Transverse colon (tissue), 4 donors: ENCODE measurements around the gene INTS11. TPM values are rescaled to one million over a fixed set of nuclear protein-coding genes. Genes with fewer than 3 reads are reported as not detected.
A peak's percentile ranks its signal among the peaks of the same experiment; 100 is the strongest.

Experiments used
- DNase-seq: peaks from one replicate; pipeline ENCODE4 v3.0.0-alpha.2; 2019
- H3K27ac ChIP-seq, 4 donors: fragments of 200-600 bp; sonication (generic); 2 replicates each; pipeline ENCODE4 v1.5.1; 2016 to 2018; ENCODE audit warnings: inconsistent platforms in 4 of 4
- H3K27me3 ChIP-seq: fragments of 200-600 bp; sonication (generic); 2 replicates; pipeline ENCODE4 v1.5.1; 2017; ENCODE audit warnings: inconsistent platforms
- H3K36me3 ChIP-seq, 4 donors: fragments of 200-600 bp; sonication (generic); 2 replicates each; pipeline ENCODE4 v1.5.1; 2017 to 2019; ENCODE audit warnings: inconsistent platforms in 4 of 4
- H3K4me1 ChIP-seq, 4 donors: fragments of 200-600 bp; sonication (generic); 2 replicates each; pipeline ENCODE4 v1.5.1; 2017 to 2020; ENCODE audit warnings: inconsistent platforms in 4 of 4
- H3K4me3 ChIP-seq, 4 donors: fragments of 200-600 bp; sonication (generic); 1 replicate in 1 of 4; 2 replicates in 3 of 4; pipeline versions ENCODE4 v1.5.1 to v1.6.1; 2017 to 2019; ENCODE audit warnings: inconsistent platforms in 4 of 4
- H3K9me3 ChIP-seq, 2 donors: fragments of 200-600 bp; sonication (generic); 2 replicates each; pipeline ENCODE4 v1.5.1; 2017 to 2019; ENCODE audit warnings: inconsistent platforms in 2 of 2
- EP300 ChIP-seq: sonication (generic); formaldehyde crosslinking; IDR thresholded peaks from one replicate; pipeline ENCODE4 v1.6.1; 2017; ENCODE audit warnings: antibody characterized with exemption, low read depth
- POLR2A ChIP-seq: fragments of 450-650 bp; IDR thresholded peaks from one replicate; pipeline ENCODE4 v1.6.1; 2016; ENCODE audit warnings: antibody characterized with exemption, mild to moderate bottlenecking, moderate library complexity
- POLR2AphosphoS5 ChIP-seq, 3 donors: sonication (generic); formaldehyde crosslinking; IDR thresholded peaks; one replicate each; pipeline ENCODE4 v1.6.1; 2016; ENCODE audit warnings: antibody characterized with exemption in 3 of 3
- WGBS, 2 donors: methylation state at CpG; one replicate each; pipeline ENCODE4 v1.1.5; 2018; ENCODE audit warnings: low coverage in 1 of 2; 5-methylcytosine and 5-hydroxymethylcytosine counted together
- in situ Hi-C, 4 donors: fragments of 200-750 bp; cut with MboI; loops; one replicate each; pipeline versions ENCODE4 v1.15.0 to v1.15.1; 2017; ENCODE audit warnings: low sequenced_read_pairs in 3 of 4, low pct_ligation_motif_present in 1 of 4, low pct_unique_long_range_greater_than_20kb in 1 of 4
- intact Hi-C: fragments of 100-400 bp; cut with DNase I; formaldehyde crosslinking; loops from one replicate; pipeline ENCODE4 v1.15.1; 2023; ENCODE audit warnings: low total_unique reads
- total RNA-seq, 4 donors: library from RNA; depleted of rRNA; stranded (reverse); fragments of >200 nt; gene quantifications; one replicate each; pipeline ENCODE4 v1.1.0, GENCODE V29; 2016
- TF ChIP-seq, protein P1 (sequence below), 5 experiments: fragments of 200-600 bp in 3 of 5; fragments of 450-650 bp in 2 of 5; sonication (generic) in 3 of 5; IDR thresholded peaks; 1 replicate in 2 of 5; 2 replicates in 3 of 5; pipeline ENCODE4 v1.5.1; 2016 to 2017; ENCODE audit warnings: antibody characterized with exemption in 5 of 5, inconsistent platforms in 3 of 5, mild to moderate bottlenecking in 2 of 5, moderate library complexity in 1 of 5

The INTS11 gene
- total RNA-seq, 4 donors from 2014 or later = 118 to 424 (median 140) TPM

DNA sequence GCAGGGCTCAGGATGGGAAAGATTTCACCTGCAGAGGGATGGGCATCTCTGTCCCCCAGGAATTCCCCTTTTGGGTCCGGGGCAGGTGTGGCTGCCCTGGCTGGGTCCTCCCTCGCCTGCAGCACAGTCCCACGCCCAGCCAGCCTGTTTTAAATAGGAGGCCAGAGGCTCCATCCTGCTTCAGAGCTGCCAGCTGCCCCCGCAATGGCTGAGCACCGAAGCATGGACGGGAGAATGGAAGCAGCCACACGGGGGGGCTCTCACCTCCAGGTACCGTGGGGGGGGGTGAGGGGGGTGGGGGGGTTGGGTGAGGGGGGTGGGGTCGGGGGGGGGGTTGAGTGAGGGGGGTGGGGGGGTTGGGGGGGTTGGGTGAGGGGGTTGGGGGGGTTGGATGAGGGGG is 40.6 kb downstream of the INTS11 start:
- intact Hi-C loops (no loop called here), in situ Hi-C loops (no loop called here)
- no peak overlapping the region for H3K4me3 ChIP-seq
- no peaks in the 10 kb centered on the region for H3K36me3 ChIP-seq
- no peak overlapping the region for H3K27ac ChIP-seq
- H3K27me3 ChIP-seq = peaks cover 33% of the 10 kb centered on the region
- WGBS, 2 donors = no CpG with 5 or more reads among the region's 9 CpGs
- no peaks in the 10 kb centered on the region for H3K9me3 ChIP-seq
- TF ChIP-seq EP300 = no peak
- DNase-seq = peak; percentile 8
- H3K4me1 ChIP-seq = peaks cover 8 to 24% (median 11%) of the 10 kb centered on the region in 4 donors

GRCh38 chr1:1282998-1283397 is 41.5 kb downstream of the INTS11 start:
- no peak for DNase-seq
- H3K9me3 ChIP-seq = no peaks in the 10 kb centered on the region

DNA sequence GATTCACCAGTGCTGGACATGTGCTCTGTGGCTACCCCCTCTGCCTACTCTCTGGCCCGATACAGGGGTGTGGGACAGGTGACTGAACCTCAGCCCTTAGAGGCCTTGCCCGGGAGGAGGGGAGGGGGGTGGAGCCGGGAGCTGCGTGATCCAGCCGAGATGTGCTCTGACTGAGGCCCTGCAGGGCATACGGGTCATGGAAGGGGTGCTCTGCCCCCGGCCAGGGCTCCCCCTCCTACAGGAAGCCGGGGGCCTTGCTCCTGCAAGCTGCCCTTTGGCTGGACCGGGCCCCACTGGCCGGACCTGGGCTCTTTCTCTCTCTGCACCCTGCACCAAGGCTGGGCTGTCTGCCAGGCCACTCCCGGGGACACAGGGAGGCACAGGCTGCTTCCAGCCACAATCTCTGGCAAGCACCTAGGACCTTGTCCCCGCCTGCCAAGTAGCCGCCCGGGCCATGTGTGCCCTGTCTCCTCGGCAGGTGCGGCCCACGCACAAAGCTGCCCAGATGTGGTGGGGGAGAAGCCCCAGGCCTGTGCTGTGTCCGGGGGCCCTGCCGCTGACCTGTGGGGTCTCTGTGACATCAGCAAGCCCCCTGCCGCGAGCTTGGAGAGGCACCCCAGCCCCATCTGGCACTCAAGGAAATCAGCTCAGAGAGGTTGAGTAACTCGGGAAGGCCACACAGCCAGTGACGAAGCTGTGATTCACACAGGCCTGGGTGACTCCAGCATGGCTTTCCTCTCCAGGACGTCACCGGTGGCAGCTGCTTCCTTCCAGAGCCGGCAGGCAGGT is 42.7 kb downstream of the INTS11 start:
- H3K9me3 ChIP-seq = no peaks in the 10 kb centered on the region
- peak in 2 of 3 donors; percentile 32 to 33 for TF ChIP-seq POLR2AphosphoS5 (IDR thresholded peaks at IDR 0.05)
- peak; percentile 45 for TF ChIP-seq POLR2A
- no peak for TF ChIP-seq EP300
- TF ChIP-seq, protein P1, sequence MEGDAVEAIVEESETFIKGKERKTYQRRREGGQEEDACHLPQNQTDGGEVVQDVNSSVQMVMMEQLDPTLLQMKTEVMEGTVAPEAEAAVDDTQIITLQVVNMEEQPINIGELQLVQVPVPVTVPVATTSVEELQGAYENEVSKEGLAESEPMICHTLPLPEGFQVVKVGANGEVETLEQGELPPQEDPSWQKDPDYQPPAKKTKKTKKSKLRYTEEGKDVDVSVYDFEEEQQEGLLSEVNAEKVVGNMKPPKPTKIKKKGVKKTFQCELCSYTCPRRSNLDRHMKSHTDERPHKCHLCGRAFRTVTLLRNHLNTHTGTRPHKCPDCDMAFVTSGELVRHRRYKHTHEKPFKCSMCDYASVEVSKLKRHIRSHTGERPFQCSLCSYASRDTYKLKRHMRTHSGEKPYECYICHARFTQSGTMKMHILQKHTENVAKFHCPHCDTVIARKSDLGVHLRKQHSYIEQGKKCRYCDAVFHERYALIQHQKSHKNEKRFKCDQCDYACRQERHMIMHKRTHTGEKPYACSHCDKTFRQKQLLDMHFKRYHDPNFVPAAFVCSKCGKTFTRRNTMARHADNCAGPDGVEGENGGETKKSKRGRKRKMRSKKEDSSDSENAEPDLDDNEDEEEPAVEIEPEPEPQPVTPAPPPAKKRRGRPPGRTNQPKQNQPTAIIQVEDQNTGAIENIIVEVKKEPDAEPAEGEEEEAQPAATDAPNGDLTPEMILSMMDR (IDR thresholded peaks at IDR 0.05) = no peak
- no peaks in the 10 kb centered on the region for H3K36me3 ChIP-seq
- H3K4me1 ChIP-seq = peaks cover 8 to 24% (median 11%) of the 10 kb centered on the region in 4 donors
- peak overlapping the region in 1 of 4 donors; percentile 8 for H3K4me3 ChIP-seq
- DNase-seq = peak; percentile 92
- peaks cover 20% of the 10 kb centered on the region for H3K27me3 ChIP-seq
- 39% methylated on average over 26 of the region's 26 CpGs; no CpG with 5 or more reads in 1 of the 2 donors for WGBS, 2 donors
- peak overlapping the region; percentile 60 to 73 (median 64) for H3K27ac ChIP-seq
- intact Hi-C loops (no loop called here), in situ Hi-C loops (no loop called here)

More at GRCh38 chr1:1282998-1283397, 41.5 kb downstream of the INTS11 start:
- intact Hi-C loops = no loop called here
- H3K36me3 ChIP-seq = no peaks in the 10 kb centered on the region
- H3K27me3 ChIP-seq = peaks cover 33% of the 10 kb centered on the region
- peaks cover 8 to 24% (median 11%) of the 10 kb centered on the region in 4 donors for H3K4me1 ChIP-seq
- no peak overlapping the region for H3K27ac ChIP-seq
- H3K4me3 ChIP-seq = no peak overlapping the region
- TF ChIP-seq, protein P1 (IDR thresholded peaks at IDR 0.05) = no peak
- TF ChIP-seq EP300 (no peak), POLR2AphosphoS5 (IDR thresholded peaks at IDR 0.05) (no peak), POLR2A (no peak)
- in situ Hi-C loops = no loop called here
- WGBS, 2 donors = 71% methylated on average over 14 of the region's 14 CpGs; no CpG with 5 or more reads in 1 of the 2 donors

- DNase-seq = no peak
- Histone ChIP-seq H3K27ac (peak overlapping the region in 3 of 4 donors; percentile 61 to 73 (median 68)), H3K4me3 (no peak overlapping the region), H3K36me3 (no peaks in the 10 kb centered on the region), H3K4me1 (peaks cover 8 to 21% (median 11%) of the 10 kb centered on the region in 4 donors), H3K9me3 (no peaks in the 10 kb centered on the region), H3K27me3 (peaks cover 12% of the 10 kb centered on the region)
- intact Hi-C loops (no loop called here), in situ Hi-C loops (no loop called here)
- 95% methylated on average over 21 of the region's 21 CpGs; no CpG with 5 or more reads in 1 of the 2 donors for WGBS, 2 donors
- TF ChIP-seq POLR2A (no peak), POLR2AphosphoS5 (IDR thresholded peaks at IDR 0.05) (no peak), EP300 (no peak)
- TF ChIP-seq, protein P1 (IDR thresholded peaks at IDR 0.05) = no peak
These were observed 43.5 kb downstream of the INTS11 start for GRCh38 chr1:1280782-1281481.
